Astrocyte (in vitro differentiated cells and primary cell): Measurements from ENCODE around the gene RSF1.

Experiments used
- CTCF ChIP-seq: IDR thresholded peaks from 2 replicates; pipeline ENCODE4 v1.5.1; 2011; ENCODE audit warnings: low read depth, mild to moderate bottlenecking, inconsistent platforms, low read length, moderate library complexity; ENCODE audit not compliant: insufficient read depth
- EZH2 ChIP-seq: IDR thresholded peaks from 2 replicates; pipeline ENCODE4 v1.6.1; 2012; ENCODE audit warnings: mild to moderate bottlenecking, low read length, inconsistent platforms; ENCODE audit not compliant: insufficient read depth

- TF ChIP-seq CTCF: no peak
- TF ChIP-seq EZH2: no peak
Measured at GRCh38 chr11:77669848-77670511, 150.5 kb downstream of the RSF1 start.
